Activated CD8-positive, alpha-beta T cell treated with anti-CD3 and anti-CD28 coated beads, Interleukin-2, amount 10 ng/mL, durations not matched to agents 7 days and 5 days (primary cell): ENCODE results near the gene BMP7. TPM values are rescaled to one million over a fixed set of nuclear protein-coding genes. Genes with fewer than 3 reads are reported as not detected.

Experiments
- ATAC-seq: fragments of 150-1000 bp; cut with Tn5 transposase; one replicate; pipeline ENCODE4 v1.10.0; 2021; ENCODE audit warnings: moderate library complexity
- CTCF ChIA-PET: fragments of 350-600 bp; sonication (Branson Sonifier 250); formaldehyde crosslinking; loops from one replicate; lab custom pipeline; 2021; ENCODE audit warnings: antibody characterized with exemption; lab: Charles Lee
- POLR2A ChIA-PET: fragments of 350-600 bp; sonication (Branson Sonifier 250); formaldehyde crosslinking; loops from one replicate; lab custom pipeline; 2021; ENCODE audit warnings: antibody characterized with exemption; lab: Charles Lee
- DNase-seq: peaks from one replicate; pipeline ENCODE4 v3.0.0-alpha.2; 2020
- H3K27ac Mint-ChIP-seq: one replicate; pipeline ENCODE4 v1.8.0; 2021; ENCODE audit warnings: mild to moderate bottlenecking, mixed read lengths
- H3K27me3 Mint-ChIP-seq: one replicate; pipeline ENCODE4 v1.8.0; 2021; ENCODE audit warnings: low read depth, mixed read lengths
- H3K36me3 Mint-ChIP-seq: one replicate; pipeline ENCODE4 v1.8.0; 2021; ENCODE audit warnings: low read depth, mixed read lengths
- H3K4me1 Mint-ChIP-seq: one replicate; pipeline ENCODE4 v1.8.0; 2021; ENCODE audit warnings: low read depth, mixed read lengths
- H3K4me3 Mint-ChIP-seq: one replicate; pipeline ENCODE4 v1.8.0; 2021; ENCODE audit warnings: mild to moderate bottlenecking, mixed read lengths
- H3K9me3 Mint-ChIP-seq: one replicate; pipeline ENCODE4 v1.8.0; 2022; ENCODE audit warnings: mixed read lengths; ENCODE audit not compliant: insufficient read depth
- total RNA-seq, 2 experiments: library from RNA; stranded (reverse); gene quantifications; one replicate each; pipeline ENCODE4 v1.2.3, GENCODE V29; 2021

BMP7 gene
- total RNA-seq, 2 experiments from 2014 or later = not detected

DNA sequence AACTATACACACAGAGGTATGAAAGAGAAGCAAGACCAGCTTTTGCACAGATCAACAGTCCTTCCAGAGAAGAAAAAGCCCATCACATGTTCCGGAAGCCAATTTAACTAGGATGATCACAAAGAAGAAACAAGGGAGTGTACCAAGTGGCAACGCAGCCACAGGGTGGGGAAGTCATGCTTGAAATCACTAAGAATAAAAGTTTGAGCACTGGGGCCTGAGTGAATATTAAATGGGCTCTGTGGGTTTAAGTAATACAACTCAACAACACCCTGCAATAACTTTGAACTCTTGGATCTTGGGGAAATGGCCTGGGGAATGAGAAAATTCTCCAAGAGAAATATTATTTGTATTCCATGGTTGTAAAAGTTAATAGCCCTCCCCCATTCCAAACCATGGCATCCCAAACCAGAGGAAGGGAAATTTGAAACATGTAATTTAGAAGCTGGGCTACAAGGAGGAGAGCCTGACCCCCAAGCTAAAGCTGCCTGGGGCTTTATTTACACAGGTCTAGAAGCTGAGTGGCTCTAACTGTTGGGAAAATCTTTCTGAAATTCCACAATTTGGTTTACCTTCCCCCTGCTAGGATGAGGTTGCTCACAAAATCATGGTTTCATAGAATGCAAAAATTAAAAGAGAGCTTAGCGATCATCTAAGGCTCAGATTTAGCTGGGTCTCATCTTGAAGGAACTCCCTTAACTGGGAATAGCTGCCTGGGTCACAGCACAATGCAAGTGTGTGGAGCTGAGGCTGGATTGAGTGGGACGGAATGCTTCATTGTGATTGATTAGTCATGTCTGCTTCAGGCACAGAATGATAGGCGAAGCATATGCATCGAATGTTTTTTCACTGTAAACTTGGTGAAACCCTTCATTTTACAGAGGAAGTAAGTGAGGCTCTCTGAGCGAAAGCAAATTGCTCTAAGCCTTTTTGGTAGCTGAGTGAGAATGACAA, 143.6 kb downstream of the BMP7 start:
- Mint-ChIP-seq H3K4me1 (peaks cover 8% of the 10 kb centered on the region), H3K9me3 (no peaks in the 10 kb centered on the region), H3K4me3 (no peak overlapping the region), H3K36me3 (no peaks in the 10 kb centered on the region), H3K27me3 (no peaks in the 10 kb centered on the region), H3K27ac (no peak overlapping the region)
- DNase-seq = no peak
- CTCF ChIA-PET = no interaction called here
- ATAC-seq = no peak
- POLR2A ChIA-PET = no interaction called here

DNA sequence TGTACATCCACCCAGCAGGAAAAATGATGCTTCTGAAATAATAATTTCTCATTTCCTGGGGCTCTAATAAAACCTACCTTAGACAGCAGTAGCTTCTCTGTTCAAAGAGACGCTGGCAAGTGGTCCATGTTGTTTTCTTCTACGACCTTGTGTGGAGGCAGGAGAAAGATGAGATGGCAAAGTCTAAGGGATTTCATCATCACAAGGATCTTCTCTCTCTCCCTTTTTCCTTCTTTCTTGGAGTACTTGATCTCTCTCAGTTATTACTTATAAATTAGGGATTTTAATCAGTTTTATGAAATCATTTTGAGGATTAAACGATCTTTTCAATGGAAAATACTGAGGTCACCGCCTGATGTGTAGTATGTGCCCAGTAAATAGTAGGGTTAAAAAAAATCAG, 147.5 kb downstream of the BMP7 start:
- DNase-seq = no peak
- H3K4me3 Mint-ChIP-seq = no peak overlapping the region
- no peaks in the 10 kb centered on the region for H3K4me1 Mint-ChIP-seq
- H3K27ac Mint-ChIP-seq = no peak overlapping the region
- CTCF ChIA-PET = interaction anchor here (0.6 kb wide), 1 partner anchor 214 kb away, joined by 3 read pairs; no protein-coding TSS in a partner anchor
- POLR2A ChIA-PET = no interaction called here
- no peaks in the 10 kb centered on the region for H3K9me3 Mint-ChIP-seq
- no peaks in the 10 kb centered on the region for H3K27me3 Mint-ChIP-seq
- no peak for ATAC-seq
- no peaks in the 10 kb centered on the region for H3K36me3 Mint-ChIP-seq

Other genes starting within 250 kb of the BMP7 start
- not detected for gene SPO11, start 63.2 kb upstream of the BMP7 start, total RNA-seq
- 10 to 100 TPM; 35.0 to 37.2 TPM for gene RAE1, start 84.6 kb upstream of the BMP7 start, total RNA-seq
- 10 to 100 TPM; 53.8 to 57.1 TPM for gene RBM38, start 124.8 kb upstream of the BMP7 start, total RNA-seq